Lower leg skin (tissue), 4 donors: ENCODE results near the gene ULBP2. TPM values are rescaled to one million over a fixed set of nuclear protein-coding genes. Genes with fewer than 3 reads are reported as not detected.
A peak's percentile ranks its signal among the peaks of the same experiment; 100 is the strongest.
"Not testable (repeated sequence)": the region's sequence is repeated elsewhere in the genome, so short reads cannot be mapped to it uniquely, and the experiment has no call there.

Source experiments
- DNase-seq, 2 donors: peaks; one replicate each; pipeline ENCODE4 v3.0.0-alpha.2; 2019; ENCODE audit warnings: low spot score in 2 of 2
- H3K4me3 ChIP-seq: fragments of 200-600 bp; sonication (generic); 2 replicates; pipeline ENCODE4 v1.5.1; 2017; ENCODE audit warnings: mild to moderate bottlenecking, low read depth; ENCODE audit not compliant: poor library complexity, severe bottlenecking
- CTCF ChIP-seq, 3 donors: fragments of 450-650 bp; IDR thresholded peaks; one replicate each; pipeline ENCODE4 v1.5.1; 2016; ENCODE audit warnings: antibody characterized with exemption in 3 of 3, mild to moderate bottlenecking in 3 of 3, moderate library complexity in 2 of 3
- POLR2A ChIP-seq, 2 donors: fragments of 450-650 bp; IDR thresholded peaks; one replicate each; pipeline ENCODE4 v1.6.1; 2016 to 2017; ENCODE audit warnings: antibody characterized with exemption in 2 of 2, mild to moderate bottlenecking in 1 of 2, moderate library complexity in 1 of 2
- WGBS, 2 donors: methylation state at CpG; one replicate each; pipeline ENCODE4 v1.1.5; 2018; 5-methylcytosine and 5-hydroxymethylcytosine counted together
- intact Hi-C: fragments of 100-400 bp; cut with DNase I; formaldehyde crosslinking; loops from one replicate; pipeline ENCODE4 v1.15.0; 2023; ENCODE audit warnings: low total_unique reads
- total RNA-seq, 4 donors: library from RNA; depleted of rRNA; stranded (reverse); fragments of >200 nt; gene quantifications; one replicate each; pipeline ENCODE4 v1.1.0, GENCODE V29; 2016

The ULBP2 gene
- total RNA-seq, 4 donors from 2014 or later, result 0.25 to 0.68 TPM; not detected in 2

DNA sequence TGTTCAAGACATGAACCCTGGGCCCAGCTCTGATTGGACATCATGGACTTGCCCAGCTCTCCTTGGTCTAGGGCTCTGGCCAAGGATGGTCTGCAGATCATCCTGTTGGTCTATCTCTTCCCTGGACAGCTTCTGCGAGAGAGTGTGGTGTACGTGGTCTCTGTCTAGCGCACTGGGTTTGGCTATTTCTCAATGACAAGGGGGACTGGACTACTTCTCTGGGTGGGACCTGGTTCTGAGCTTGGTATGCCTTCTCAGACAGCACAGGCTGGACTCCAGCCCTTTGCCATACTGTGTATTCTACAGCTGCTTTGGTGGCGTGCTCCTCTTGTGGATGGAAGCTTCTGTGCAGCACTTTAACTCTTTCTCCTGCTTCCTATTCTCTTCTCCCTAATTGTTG is 35.4 kb upstream of the ULBP2 start:
- TF ChIP-seq CTCF (IDR thresholded peaks at IDR 0.05) (no peak), POLR2A (IDR thresholded peaks at IDR 0.05) (no peak)
- H3K4me3 ChIP-seq, result no peak overlapping the region
- DNase-seq, result peak in 1 of 2 donors; percentile 70
- intact Hi-C loops, result no loop called here
- 88 to 94% methylated on average over 4 of the region's 4 CpGs for WGBS, 2 donors

DNA sequence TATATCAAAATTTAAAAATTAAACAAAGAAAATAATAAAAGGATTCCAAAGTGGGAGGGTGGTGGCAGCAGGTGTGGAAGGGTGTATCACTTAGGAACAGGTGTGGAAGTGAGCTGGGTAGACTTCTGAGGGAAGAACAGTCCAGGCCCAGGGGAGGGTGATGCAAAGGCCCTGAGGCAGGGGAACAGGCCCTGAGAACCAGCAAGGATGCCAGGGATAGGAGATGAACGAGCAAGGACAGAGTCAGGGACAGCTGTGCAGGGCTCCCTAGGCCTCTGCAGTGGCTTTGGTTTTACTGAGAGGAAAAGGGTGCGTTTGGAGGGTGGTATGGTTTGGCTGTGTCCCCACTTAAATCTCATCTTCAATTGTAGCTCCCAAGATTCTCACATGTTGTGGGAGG is 34.5 kb upstream of the ULBP2 start:
- no peak for TF ChIP-seq POLR2A (IDR thresholded peaks at IDR 0.05)
- no peak for TF ChIP-seq CTCF (IDR thresholded peaks at IDR 0.05)
- no peak overlapping the region for H3K4me3 ChIP-seq
- 92 to 93% methylated on average over 2 of the region's 2 CpGs for WGBS, 2 donors
- DNase-seq, result peak in 1 of 2 donors; percentile 56
- intact Hi-C loops, result no loop called here

DNA sequence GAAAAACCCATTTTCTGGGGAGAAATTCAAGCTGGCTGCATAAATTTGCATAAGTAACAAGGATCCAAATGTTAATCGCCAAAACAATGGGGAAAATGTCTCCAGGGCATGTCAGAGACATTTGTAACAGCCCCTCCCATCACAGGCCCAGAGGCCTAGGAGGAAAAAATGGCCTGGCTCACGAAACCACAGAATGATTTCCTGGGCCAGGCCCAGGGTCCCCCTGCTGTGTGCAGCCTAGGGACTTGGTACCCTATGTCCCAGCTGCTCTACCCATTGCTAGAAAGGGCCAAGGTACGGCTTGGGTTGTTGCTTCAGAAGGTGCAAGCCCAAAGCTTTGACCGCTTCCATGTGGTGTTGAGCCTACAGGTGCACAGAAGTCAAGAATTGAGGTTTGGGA is 33.3 kb upstream of the ULBP2 start:
- WGBS, 2 donors, result 81 to 87% methylated on average over 4 of the region's 4 CpGs
- DNase-seq, result peak in 1 of 2 donors; percentile 25
- intact Hi-C loops, H3K4me3 ChIP-seq: not testable (repeated sequence)

DNA sequence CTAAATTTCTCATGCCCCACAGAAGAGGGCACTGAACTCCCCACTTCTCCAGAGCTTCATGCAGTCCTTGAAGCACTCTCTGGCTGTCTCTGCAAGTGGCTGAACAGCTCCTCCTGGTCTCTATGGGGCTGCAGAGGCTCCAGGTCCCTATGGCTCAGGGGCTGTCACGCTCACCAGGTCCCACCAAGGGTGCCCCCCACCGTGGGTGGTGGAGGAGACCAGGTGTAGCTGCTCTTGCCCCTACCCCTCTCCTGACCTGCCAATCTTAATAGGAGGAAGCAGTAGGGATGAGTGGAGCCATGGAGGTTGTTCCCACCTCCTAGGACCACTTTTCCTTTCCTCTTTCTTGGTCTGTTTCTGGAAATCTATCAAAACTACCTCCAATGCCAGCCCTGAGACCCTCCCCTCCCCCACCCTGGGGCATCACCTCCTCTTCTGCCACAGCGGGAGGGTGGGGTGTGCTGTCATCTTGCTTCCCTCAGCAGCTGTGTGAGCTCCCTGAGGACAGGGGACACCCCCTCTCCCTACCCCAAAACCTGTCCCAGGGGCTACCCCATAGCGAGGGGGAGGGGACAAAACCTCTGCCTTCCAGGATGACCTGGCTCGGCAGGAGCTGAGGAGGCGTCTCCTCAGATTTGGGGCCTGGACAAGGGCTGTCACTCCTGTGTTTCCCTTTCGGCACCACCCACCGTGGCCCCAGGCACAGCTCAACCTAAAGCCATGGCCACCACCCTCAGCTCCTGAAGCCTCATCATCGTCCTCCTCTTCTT is 31.9 kb upstream of the ULBP2 start:
- H3K4me3 ChIP-seq, result no peak overlapping the region
- TF ChIP-seq POLR2A (IDR thresholded peaks at IDR 0.05) (no peak), CTCF (IDR thresholded peaks at IDR 0.05) (no peak)
- peak in 1 of 2 donors; percentile 63 for DNase-seq
- intact Hi-C loops, result no loop called here
- WGBS, 2 donors, result 86 to 93% methylated on average over 9 of the region's 9 CpGs

DNA sequence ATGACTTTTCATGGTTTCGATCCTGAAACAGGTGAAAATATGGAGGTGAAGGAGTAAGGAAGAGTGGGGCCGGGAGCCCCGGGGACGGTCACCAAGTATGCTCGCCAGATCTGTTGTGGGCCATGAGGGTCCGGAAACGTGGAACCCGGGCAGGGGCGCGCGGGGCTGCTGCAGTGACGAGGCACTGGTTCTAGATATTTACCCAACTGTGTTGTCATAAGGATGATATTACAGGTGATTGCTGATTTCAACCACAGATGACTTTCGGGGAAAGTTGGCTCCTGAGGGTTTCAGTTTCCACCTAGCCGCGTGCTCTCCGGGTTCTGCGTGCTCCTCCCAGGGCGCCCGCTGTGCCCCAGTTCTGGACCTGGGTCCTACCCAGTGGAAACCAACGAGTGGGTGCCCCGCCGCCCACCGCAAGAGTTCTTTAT is 31.1 kb upstream of the ULBP2 start:
- TF ChIP-seq CTCF (IDR thresholded peaks at IDR 0.05) (no peak), POLR2A (IDR thresholded peaks at IDR 0.05) (no peak)

GRCh38 chr6:149912680-149913079 is 29.1 kb upstream of the ULBP2 start:
- intact Hi-C loops, H3K4me3 ChIP-seq: not testable (repeated sequence)
- peak in 1 of 2 donors; percentile 26 for DNase-seq
- WGBS, 2 donors, result 71 to 100% methylated on average over 3 of the region's 3 CpGs

More for the DNA sequence above, 31.1 kb upstream of the ULBP2 start:
- intact Hi-C loops, result no loop called here
- 95 to 97% methylated on average over 23 of the region's 23 CpGs for WGBS, 2 donors
- H3K4me3 ChIP-seq, result no peak overlapping the region
- DNase-seq, result peak in 1 of 2 donors; percentile 69

DNA sequence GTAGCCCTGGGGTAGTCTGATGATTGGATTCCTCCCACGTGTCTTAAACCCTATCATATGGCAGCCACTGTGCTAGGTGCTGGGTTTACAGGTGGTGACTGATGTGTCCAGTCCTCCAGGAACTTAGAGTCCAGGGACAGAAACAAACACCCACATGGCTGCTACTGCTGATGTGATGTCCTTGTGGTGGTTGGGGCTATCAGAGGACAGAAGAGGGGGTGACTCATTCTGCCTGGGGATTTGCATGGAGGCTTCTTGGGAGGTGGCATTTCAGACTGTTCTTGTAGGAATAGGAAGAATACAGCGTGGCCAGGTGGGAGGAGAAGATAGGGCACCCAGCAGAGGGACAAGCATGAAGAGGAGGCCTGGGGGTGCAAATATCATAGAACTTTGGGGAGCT is 28.7 kb upstream of the ULBP2 start:
- no peak overlapping the region for H3K4me3 ChIP-seq
- peak in 1 of 2 donors; percentile 45 for DNase-seq
- no peak for TF ChIP-seq POLR2A (IDR thresholded peaks at IDR 0.05)
- TF ChIP-seq CTCF (IDR thresholded peaks at IDR 0.05), result no peak
- intact Hi-C loops, result no loop called here
- WGBS, 2 donors, result 83 to 85% methylated on average over 2 of the region's 2 CpGs
